Ishikawa (cell line): ENCODE measurements around the gene CDH10.

Source experiments
- CREB1 ChIP-seq: IDR thresholded peaks from 2 replicates; pipeline ENCODE4 v1.6.1; 2012; ENCODE audit warnings: low read depth
- EP300 ChIP-seq: IDR thresholded peaks from 2 replicates; pipeline ENCODE4 v1.6.1; 2012; ENCODE audit warnings: borderline replicate concordance
- NFIC ChIP-seq: IDR thresholded peaks from 2 replicates; pipeline ENCODE4 v1.6.1; 2012
- TAF1 ChIP-seq: IDR thresholded peaks from 2 replicates; pipeline ENCODE4 v1.6.1; 2012; ENCODE audit warnings: low read depth, mild to moderate bottlenecking
- TF ChIP-seq, protein P1 (sequence below): IDR thresholded peaks from 2 replicates; pipeline ENCODE4 v1.6.1; 2012

DNA sequence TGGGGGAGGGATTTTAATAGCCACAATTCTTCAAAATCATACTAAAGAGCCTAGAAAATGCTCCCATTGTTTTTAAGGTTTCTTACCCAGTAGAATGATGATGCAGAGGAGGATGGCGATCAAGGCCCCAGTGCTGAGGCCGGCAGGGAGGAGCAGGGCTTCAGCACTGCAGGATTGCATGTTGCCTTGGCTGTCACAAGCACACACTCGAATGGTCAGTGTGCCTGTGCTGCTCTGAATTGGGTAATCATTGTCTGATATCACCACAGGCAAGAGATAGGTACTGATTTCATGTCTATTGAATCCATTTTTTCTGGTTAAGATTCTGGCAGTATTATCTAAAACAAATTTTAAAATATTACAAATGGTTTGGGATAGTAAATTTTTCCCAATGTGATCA, 153.3 kb downstream of the CDH10 start:
- TF ChIP-seq NFIC: no peak
- TF ChIP-seq, protein P1, sequence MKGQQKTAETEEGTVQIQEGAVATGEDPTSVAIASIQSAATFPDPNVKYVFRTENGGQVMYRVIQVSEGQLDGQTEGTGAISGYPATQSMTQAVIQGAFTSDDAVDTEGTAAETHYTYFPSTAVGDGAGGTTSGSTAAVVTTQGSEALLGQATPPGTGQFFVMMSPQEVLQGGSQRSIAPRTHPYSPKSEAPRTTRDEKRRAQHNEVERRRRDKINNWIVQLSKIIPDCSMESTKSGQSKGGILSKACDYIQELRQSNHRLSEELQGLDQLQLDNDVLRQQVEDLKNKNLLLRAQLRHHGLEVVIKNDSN: no peak
- TF ChIP-seq EP300: no peak
- TF ChIP-seq CREB1: no peak
- no peak for TF ChIP-seq TAF1
